Measurements from ENCODE around the gene PROB1. TPM values are rescaled to one million over a fixed set of nuclear protein-coding genes. Genes with fewer than 3 reads are reported as not detected.
A peak's percentile ranks its signal among the peaks of the same experiment; 100 is the strongest.

PROB1 gene
- total and polyA plus RNA-seq, 2 of the 13 experiments (the other 11 are each of a cell fraction or from before 2014, with no cell fraction given) = 0.69 to 1.1 TPM

- TF ChIP-seq GRHL1 (CRISPR knock-in tag; conservative IDR thresholded peaks at IDR 0.05) (no peak), FOXK1 (CRISPR knock-in tag; IDR thresholded peaks at IDR 0.05; ENCODE audit: borderline replicate concordance, low read depth) (peak; percentile 65; the same call in 1 of the 2 replicates), ASH2L (IDR thresholded peaks at IDR 0.05; ENCODE audit: insufficient read length, low read depth, low read length) (peak; percentile 66), ESRRA (CRISPR knock-in tag; IDR thresholded peaks at IDR 0.05; ENCODE audit: low read depth) (no peak), KMT2B (CRISPR knock-in tag; IDR thresholded peaks at IDR 0.05) (peak; percentile 73), NCOA1 (CRISPR knock-in tag; IDR thresholded peaks at IDR 0.05) (no peak), DNMT3B (CRISPR knock-in tag; conservative IDR thresholded peaks at IDR 0.05) (no peak), PHF20 (CRISPR knock-in tag; IDR thresholded peaks at IDR 0.05) (no peak), SKI (IDR thresholded peaks at IDR 0.05; ENCODE audit: partially characterized antibody) (no peak), SRSF4 (IDR thresholded peaks at IDR 0.05; ENCODE audit: low read depth, low read length, poor library complexity, severe bottlenecking) (no peak), ZNF441 (CRISPR knock-in tag; IDR thresholded peaks at IDR 0.05; ENCODE audit: borderline replicate concordance) (0 out of 2 replicates have a peak, but pooled peaks have one; percentile 52), ZNF124 (CRISPR knock-in tag; IDR thresholded peaks at IDR 0.05) (peak; percentile 64; the same call in 1 of the 2 replicates), SOX6 (IDR thresholded peaks at IDR 0.05) (no peak), SOX6 (CRISPR knock-in tag; IDR thresholded peaks at IDR 0.05) (peak; percentile 59; the same call in 1 of the 2 replicates), THAP8 (CRISPR knock-in tag; IDR thresholded peaks at IDR 0.05; ENCODE audit: borderline replicate concordance) (0 out of 2 replicates have a peak, but pooled peaks have one; percentile 36), GLMP (CRISPR knock-in tag; IDR thresholded peaks at IDR 0.05; ENCODE audit: borderline replicate concordance) (no peak), NFKB2 (CRISPR knock-in tag; IDR thresholded peaks at IDR 0.05; ENCODE audit: borderline replicate concordance) (no peak; the same call in 1 of the 2 replicates), MAZ (IDR thresholded peaks at IDR 0.05; ENCODE audit: borderline replicate concordance, low read depth, low read length) (no peak), MAZ (CRISPR knock-in tag; IDR thresholded peaks at IDR 0.05; ENCODE audit: low read depth) (peak; percentile 73; the same call in 1 of the 2 replicates), BHLHE40 (IDR thresholded peaks at IDR 0.05; ENCODE audit: low read length) (no peak), NR2C2 (CRISPR knock-in tag; IDR thresholded peaks at IDR 0.05; ENCODE audit: borderline replicate concordance) (peak; percentile 91), MED1 (CRISPR knock-in tag; IDR thresholded peaks at IDR 0.05) (0 out of 2 replicates have a peak, but pooled peaks have one; percentile 13), ZNF121 (CRISPR knock-in tag; IDR thresholded peaks at IDR 0.05) (no peak), TAF1 (CRISPR knock-in tag; IDR thresholded peaks at IDR 0.05) (peak; percentile 68; the same call in 1 of the 2 replicates), NFRKB (IDR thresholded peaks at IDR 0.05) (no peak), FOXJ3 (CRISPR knock-in tag; IDR thresholded peaks at IDR 0.05; ENCODE audit: borderline replicate concordance) (no peak), ZNF12 (CRISPR knock-in tag; IDR thresholded peaks at IDR 0.05) (no peak), KDM4B (CRISPR knock-in tag; IDR thresholded peaks at IDR 0.05) (no peak), PAF1 (CRISPR knock-in tag; IDR thresholded peaks at IDR 0.05) (no peak)
Observed at GRCh38 chr5:139439013-139439903, 44.4 kb upstream of the PROB1 start, which contains the start of gene DNAJC18 (continued).
